ENCODE measurements around the gene ATXN7L2.

ATXN7L2 gene

DNA sequence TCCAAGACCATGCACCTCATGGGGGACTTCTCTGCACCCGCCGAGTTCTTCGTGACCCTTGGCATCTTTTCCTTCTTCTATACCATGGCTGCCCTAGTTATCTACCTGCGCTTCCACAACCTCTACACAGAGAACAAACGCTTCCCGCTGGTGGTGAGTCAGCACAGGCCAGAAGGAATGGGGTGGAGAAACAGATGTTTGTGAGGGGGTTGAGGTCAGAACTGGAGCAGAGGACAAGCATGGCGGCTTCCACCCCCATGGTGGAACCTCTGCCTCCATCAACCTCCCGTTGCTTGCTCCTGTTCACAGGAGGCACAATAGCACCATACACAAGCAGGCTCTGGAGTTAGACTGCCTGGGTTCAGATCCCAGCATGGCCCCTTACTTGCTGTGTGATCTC lies 6.9 kb upstream of the ATXN7L2 start:
- DNase-seq, result no peak

DNA sequence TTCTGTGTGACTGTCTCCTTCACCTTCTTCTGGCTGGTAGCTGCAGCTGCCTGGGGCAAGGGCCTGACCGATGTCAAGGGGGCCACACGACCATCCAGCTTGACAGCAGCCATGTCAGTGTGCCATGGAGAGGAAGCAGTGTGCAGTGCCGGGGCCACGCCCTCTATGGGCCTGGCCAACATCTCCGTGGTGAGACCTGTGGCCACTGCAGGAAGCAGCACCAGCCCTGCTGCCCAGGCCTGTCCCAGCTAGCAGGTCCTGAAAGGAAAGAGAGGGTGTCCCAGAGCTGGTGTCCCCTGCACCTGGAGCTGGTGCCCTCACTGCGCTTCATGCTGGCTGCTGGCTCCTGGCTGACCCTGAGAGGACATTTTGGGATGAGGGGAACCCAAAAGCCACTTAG lies 5.9 kb upstream of the ATXN7L2 start:
- DNase-seq, result no peak

DNA sequence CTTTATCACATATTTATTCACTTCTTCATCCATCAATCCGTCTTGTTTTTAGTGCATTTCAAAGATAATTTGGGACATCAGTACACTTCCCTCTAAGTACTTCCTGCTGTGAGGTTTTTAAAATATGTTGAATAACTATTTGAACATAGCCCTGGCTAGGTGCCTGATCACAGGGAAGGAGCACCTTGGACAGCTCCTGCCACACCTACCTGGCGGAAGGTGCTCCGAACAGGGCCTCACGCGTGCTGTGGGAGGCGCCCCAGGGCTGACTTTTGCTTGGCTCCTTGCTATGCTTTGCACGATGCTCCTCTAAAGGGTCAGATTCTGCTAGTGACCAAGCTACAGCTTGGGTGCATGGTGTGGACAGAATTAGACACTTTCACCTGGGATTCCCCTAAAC lies 4.9 kb upstream of the ATXN7L2 start:
- no peak for DNase-seq

DNA sequence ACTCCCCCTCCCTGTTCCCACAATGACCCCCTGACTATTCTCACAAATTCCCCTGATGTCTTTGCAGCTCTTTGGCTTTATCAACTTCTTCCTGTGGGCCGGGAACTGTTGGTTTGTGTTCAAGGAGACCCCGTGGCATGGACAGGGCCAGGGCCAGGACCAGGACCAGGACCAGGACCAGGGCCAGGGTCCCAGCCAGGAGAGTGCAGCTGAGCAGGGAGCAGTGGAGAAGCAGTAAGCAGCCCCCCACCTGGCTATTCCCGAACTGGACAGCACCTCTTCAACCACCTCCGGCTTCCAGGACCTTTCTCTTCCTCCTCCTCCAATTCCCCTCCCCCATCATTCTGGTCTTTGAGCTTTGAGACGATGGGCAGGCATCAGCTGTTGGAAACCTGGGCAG lies 4.4 kb upstream of the ATXN7L2 start:
- no peak for DNase-seq

DNA sequence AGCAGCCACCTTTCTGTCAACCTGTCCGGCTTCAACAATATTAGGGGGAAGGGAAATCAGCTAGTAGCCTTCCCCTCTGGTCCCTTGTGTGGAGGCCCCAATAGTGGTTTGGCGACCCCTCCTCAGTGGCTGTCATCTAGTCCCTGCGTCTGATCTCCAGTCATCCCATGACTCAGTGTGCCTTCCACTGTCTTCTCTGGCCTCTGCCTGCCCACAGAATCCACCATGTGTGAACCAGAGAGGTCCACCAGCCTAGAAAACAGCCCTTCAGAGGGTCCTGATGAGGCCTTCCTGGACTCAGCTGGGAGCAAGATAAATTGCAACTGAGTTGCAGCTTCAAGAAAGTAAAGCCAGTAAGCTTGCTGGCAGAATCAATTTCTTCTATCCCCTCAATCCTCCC lies 3.8 kb upstream of the ATXN7L2 start:
- no peak for DNase-seq

DNA sequence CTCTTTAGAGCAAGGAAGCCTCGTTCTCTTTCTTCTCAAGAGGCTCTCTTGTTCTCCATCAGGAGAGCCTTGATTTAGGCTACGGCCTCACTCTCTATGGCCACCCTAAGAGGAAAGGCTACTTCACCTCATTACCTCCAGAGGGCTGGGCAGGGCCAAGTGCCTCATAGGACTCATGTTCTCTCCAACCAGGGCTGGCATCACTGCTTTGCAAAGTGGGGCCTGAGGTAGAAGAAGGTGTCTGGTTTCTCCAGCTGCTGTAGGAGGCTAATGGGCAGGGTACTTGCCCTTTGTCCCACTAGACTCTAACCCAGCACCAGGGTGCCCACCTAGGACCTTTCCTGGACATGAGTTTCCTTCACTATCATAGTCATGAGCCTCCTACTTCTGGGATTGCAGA lies 2.1 kb upstream of the ATXN7L2 start:
- DNase-seq, result no peak

DNA sequence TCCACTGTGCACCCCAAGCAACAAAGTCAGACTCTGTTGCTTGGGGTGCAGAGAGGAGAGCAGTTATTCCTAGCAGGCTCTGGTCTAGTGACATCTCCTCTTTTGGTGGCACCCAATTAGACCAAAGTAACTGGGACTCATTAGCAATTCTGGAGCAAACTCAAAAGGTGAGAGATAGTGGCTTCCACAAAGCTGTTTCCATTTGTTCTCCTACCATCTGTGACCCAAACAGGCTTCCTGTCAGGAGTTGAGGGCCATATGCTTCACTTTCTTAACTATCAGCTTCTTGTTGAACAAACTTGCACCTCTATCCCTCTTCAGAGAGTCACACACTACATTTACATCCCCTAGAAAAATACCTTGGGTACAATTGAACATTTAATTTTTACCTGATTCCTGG lies 1.5 kb upstream of the ATXN7L2 start:
- DNase-seq, result no peak

DNA sequence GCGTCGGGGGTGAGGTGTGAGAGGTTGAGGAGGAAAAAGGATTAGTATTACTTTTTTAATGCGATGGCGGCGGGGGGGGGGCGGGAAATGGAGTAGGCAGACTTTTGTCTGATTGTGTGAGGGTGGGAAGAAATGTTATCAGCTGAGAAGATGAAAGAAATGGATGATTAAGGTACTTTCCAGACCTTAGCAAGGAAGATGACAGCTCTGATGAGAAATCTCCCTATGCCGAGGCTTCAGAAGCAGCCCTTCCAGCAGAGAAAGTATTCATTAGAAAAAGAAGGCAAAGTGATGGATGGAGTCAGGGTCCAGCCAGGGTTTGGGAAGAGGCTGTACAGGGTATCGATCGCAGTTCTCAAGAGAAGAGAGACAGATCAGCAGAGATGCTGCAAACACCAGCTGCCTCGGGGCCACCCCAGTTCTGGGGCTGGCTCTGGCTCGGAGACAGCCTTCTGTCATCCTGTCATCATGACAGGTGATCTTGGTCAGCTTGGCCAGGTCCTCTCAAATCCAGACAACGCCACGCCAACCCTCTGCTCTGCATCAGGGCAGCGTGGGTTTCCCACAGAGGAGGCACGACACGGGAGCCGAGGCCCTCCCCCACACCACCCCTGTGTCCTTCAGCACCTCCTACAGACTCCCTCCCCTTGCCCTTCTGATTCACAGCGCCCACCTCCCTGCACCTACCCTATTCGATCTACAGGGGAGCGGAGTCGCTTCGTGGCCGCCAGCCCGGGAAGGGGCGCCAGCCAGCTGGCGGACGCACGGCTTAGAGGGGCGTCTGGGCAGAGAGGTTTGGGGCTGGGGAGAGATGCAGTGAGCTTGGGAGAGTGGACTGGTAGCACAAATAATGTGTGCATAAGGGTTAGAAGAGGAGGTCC lies 674 bp upstream of the ATXN7L2 start:
- peak; percentile 72 for DNase-seq

DNA sequence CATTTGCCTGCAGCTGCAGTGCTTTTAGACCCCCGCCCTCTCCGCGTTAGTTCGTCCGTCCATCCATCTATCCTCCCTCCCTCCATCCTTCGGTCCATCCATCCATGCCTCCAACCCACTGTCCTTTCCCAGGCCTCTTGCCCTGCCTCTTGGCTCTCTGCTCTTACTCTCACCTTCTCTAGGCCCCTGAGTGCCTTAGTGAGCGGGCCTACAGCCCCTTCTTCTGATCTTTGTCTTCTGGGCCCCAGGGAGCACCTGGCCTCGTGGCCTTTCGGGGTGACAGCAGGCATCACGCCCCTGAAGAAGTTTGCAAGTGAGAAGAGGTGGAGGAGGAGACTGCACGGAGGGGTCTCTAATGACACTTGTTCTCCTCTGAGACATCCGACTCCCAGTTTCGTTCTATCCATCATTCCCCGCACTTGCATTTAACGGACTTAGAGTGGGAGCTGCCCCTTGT lies 842 bp downstream of the ATXN7L2 start:
- no peak for DNase-seq

DNA sequence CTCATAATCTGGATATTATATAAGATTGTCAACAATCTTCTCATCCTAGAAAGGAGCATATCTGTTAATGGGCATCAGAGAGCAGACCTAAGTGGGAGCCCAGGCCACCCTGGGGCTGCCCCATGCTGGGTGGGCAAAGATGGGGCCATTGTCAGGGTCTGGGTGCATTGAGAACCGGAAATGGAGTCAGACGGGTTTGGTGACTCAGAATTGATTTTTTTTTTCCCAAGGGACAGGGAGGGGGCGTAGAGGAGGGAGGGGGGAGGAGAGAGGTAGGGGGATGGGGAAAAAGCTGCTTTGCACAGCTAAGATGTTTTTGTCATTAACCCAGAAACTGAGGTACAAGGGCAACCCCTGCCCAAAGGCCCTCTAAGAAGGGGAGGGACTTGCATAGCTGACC lies 1.3 kb downstream of the ATXN7L2 start:
- DNase-seq, result peak; percentile 12

DNA sequence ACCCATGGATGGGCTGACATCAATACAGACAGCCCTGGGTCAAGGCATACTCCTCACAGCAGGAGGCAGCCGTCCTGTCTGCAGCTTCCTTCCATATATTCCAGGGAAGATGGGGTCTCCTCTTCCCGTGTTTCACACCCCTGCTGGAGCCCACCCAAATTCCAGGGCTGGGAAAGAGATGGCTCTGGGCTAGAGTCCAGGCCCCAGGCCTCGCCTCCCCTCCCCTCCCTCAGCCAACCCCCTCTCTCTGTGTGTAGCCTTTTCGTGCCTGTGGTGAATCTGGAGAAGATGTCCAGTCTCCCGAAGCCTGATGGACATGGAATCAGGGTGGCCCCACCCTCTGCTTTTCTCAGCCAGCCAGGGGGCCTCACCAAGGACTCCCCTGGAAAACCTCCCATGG lies 3.6 kb downstream of the ATXN7L2 start:
- DNase-seq, result no peak

DNA sequence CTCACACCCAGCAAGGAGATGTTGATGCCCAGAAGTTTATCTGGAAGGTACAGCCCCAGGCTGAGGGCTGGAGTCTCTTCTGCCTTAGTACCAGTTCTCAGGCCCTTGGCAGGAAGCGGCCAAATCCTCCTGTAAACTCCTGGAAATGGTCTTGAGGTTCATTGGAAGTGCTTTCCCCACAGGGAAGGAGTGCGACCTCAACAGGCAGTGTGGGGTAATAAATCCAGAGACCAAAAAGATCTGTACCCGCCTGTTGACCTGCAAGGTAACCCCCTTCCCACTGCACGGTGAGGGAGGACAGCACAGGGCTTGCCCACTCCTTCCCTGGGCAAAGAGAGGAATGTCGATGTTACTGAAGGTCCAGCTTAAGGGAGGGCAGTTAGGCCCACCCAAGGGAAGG lies 4.5 kb downstream of the ATXN7L2 start:
- DNase-seq, result no peak

DNA sequence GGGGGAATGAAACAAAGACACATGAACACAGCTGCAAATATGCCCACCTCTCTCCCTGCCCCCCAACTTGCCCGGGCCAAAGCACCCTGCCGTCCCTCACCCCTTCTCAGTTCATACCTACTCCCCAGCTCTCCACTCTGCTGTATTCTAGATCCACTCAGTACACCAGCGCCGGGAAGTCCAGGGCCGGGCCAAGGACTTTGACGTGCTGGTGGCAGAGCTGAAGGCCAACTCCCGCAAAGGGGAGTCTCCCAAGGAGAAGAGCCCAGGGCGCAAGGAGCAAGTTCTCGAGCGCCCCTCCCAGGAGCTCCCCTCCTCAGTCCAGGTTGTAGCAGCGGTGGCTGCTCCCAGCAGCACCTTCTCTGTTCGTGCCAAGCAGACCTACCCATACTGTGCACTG lies 5.0 kb downstream of the ATXN7L2 start:
- no peak for DNase-seq

DNA sequence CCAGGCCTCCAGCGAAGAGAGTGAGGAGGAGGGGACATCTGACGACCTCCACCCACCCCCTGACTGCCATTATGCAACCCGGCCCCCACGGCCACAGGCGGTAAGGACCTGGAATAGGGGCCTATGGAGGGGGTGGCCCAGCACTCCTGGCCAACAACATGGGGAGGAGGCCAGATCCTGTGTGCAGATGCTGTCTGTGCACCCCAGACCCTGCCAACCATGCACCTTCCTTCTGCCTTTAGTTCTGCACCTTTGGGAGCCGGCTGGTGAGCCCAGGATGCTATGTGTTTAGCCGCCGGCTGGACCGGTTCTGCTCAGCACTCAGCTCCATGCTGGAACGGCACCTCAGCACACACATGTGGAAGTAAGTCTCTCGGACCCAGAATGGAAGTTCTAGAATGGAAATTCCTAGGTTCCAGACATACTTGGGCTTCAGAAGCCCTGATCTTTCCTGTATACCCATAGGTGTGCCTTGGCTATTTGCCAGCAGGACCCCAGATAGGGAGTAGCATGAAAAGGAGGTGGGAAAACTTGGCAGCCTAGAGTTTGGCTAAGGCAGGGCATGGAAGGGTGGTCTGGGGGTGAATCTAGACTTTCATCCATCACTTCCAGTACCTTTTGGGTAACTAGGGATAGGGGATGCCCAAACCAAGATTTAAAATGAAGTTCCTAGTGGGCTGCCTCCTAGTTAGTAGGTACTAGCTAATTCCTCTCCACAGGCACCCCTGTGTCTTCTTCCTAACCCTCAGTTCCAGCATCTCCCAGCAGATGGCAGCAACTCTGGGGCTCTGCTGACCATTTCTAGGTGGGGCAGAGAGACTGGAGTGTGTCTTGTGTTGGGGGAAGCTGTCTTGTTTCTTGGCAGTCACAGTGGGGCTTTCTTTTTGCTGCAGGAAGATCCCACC lies 6.6 kb downstream of the ATXN7L2 start:
- DNase-seq, result peak; percentile 43

DNA sequence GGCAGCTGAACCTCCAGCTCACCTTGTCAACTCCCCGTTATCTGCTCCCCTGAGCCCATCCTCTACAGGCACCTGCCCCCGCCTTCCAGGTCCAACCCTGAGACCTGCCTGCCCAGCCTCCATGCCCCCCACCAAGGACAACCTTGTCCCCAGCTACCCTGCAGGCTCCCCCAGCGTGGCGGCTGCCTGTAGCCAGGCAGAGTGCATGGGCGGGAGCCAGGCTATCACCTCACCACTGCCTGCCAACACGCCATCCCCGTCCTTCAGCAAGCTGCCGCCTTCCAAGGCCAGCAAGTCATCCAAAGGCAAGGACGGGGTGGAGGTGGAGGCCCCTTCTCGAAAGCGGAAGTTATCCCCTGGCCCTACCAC lies 7.2 kb downstream of the ATXN7L2 start:
- no peak for DNase-seq

DNA sequence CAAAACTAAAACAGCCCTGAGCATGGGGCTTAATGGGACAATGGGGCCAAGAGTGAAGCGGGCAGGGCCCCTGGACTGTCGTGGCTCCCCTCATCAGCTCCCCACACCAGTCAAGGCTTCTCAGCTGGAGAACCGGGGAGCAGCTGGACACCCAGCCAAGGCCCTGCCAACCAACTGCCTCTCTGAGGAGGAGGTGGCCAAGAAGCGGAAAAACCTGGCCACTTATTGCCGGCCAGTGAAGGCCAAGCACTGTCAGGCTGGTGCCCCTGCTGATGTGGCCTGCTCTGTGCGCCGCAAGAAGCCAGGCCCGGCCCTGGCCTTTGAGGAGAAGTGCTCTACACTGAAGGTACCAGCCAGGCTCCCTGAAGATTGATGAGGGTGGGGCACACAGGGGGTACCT lies 7.7 kb downstream of the ATXN7L2 start:
- DNase-seq, result no peak

DNA sequence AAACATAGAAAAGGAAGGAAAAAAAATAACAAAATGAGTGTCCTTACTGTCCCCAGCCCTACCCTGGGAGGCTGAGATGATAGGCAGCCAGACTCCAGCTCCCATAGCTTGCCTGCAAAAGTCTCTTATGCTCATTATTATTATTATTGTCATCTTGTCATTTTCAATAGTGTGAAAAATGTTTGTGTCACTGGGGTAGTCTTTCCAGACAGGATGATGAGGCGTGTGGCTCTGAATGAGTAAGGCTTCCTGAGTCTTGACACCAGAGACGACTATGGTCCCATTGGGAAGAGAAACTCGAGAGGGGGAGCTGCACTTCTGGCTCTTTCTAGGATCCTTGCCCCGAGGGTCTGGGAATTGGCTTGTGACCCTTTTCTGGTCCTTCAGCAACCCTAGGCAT lies 9.1 kb downstream of the ATXN7L2 start:
- DNase-seq, result no peak

DNA sequence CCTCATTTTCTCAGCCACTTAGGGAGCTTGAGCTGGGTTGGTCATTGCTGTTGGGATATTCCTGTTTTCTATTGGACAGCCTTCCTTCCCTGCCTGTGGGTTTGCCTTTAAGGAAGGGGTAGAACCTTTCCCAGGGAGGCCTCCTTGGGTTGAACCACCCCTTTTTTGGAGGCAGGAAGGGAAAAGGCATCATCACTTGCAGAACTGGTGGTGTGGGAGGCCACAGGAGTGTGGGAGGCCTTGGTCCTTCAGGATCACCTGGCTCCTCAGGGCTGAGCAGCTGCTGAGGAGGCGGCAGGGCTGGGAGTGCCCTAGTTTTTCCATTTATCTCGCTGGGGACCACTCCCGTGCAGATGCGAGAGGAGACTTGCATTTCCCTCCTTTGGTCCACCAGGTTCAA lies 9.5 kb downstream of the ATXN7L2 start:
- no peak for DNase-seq

DNA sequence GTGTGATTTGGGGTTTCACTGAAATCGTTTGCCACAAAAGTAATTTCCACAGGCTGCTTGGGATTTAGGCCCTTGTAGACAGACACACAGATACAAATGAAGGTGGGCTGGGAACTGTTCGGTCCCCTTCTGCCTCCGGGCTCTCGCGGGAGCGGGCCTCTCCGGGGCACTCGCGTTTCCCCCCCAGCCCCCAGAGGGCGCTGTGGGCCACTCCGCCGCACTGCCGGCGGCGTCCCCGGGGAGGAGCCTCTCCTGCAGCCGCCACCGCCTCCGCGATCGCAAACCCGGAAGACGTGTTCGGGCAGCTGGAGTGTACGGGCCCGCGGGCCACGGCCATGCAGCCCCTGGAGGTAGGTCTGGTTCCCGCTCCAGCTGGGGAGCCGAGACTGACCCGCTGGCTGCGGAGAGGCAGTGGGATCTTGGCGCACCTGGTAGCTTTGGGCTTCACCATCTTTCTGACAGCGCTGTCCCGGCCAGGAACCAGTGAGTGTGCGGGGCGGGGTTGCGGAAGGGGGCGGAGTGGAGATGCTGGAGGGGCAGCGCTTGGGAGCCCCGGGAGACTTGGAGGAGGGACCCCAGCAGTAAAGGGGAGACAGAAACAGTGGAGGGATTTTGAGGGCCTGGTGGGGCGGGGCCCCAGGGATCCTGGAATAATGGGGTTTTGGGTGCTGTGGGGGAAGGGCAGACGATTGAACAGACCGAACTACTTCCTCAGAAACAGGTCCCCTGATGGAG lies 10.3 kb downstream of the ATXN7L2 start, which contains the start of gene CYB561D1:
CYB561D1 (plus strand) TSS at position 290 of the 735 bp plus-strand sequence; CDS start at position 336, 46 bp downstream.
- DNase-seq, result peak; percentile 72

DNA sequence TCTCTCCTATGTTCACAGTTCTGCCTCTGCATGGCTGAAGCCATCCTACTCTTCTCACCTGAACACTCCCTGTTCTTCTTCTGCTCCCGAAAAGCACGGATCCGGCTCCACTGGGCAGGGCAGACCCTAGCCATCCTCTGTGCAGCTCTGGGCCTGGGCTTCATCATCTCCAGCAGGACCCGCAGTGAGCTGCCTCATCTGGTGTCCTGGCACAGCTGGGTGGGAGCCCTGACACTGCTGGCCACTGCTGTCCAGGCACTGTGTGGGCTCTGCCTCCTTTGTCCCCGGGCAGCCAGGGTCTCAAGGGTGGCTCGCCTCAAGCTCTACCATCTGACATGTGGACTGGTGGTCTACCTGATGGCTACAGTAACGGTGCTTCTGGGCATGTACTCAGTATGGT lies 12.0 kb downstream of the ATXN7L2 start:
- DNase-seq, result no peak

DNA sequence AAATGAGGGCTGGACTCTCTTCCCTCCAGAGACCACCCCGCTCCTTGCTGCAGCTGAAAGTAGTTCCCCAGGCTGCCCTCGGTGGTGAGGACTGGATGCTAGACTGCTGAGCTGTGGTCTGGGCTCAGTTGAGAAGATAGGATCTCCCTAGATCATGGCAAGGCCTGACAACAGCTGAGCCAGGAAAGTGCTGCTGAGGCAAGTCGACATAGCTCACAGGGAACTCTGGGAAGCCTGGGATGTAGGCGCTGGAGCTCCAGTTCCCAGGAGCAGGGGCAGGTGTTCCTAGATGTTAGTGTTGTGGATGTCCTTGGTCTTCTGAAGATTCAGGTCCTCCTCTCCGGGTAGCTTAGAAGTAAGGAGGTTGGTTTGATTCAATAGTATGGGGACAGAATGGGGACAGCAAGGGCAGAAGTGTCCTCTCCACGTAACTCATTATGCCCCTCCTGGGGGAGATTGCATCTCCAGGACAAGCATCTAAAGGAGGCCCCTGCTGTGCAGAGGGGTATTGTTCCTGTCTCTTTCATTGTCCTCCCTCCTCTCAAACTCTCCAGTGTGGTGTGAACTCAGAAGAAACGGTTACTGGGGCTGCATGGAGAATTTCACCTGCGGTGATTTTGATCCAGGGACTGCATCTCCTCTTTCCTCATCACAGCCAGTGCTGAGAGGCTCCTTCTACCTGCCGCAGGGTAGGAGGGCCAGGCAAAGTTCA lies 13.9 kb downstream of the ATXN7L2 start:
- DNase-seq, result no peak

DNA sequence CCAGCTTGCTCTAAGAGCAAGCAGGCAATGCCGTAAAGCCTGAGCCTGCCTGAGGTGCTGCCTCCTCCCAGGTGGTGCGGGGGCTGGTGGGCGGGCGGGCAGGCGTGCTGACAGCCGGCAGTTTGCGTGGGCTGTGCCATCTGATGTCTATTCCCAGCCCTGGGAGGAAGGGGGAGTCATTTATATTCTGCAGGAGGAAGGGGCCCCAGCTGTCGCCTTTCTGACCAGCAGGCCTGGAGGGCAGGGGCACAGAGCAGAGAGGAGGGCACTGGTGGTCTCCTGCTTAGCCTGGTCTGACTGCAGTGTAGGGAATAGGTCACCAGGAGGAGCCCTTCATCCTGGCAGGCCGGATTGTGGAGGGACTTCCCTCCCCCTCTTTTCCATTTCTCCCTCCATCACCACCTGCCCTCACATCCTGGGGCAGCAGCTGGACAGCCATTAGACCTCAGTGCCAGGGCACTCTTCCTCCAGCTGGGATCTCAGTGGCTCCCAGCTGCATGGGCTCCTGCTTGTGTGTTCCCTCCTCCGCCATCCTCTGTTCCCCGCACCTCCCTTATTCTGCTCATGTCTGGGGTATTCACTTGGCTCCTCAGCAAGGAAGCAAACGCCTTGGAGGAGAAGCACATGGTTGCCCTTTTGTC lies 14.6 kb downstream of the ATXN7L2 start:
- peak; percentile 34 for DNase-seq
